Peyer's patch (tissue), 4 donors: ENCODE measurements around the gene LZTFL1.
"Not testable (repeated sequence)": the region's sequence is repeated elsewhere in the genome, so short reads cannot be mapped to it uniquely, and the experiment has no call there.

Experiments
- POLR2A ChIP-seq, 2 donors: fragments of 450-650 bp; IDR thresholded peaks; one replicate each; pipeline ENCODE4 v1.5.1; 2017; ENCODE audit warnings: antibody characterized with exemption in 2 of 2, mild to moderate bottlenecking in 2 of 2, moderate library complexity in 2 of 2
- TF ChIP-seq, protein P1 (sequence below), 6 experiments: fragments of 450-650 bp in 4 of 6; fragments of 200-600 bp in 2 of 6; sonication (generic) in 1 of 6; IDR thresholded peaks; one replicate each; pipeline ENCODE4 v1.5.1; 2017 to 2019; ENCODE audit warnings: antibody characterized with exemption in 6 of 6, mild to moderate bottlenecking in 3 of 6, moderate library complexity in 1 of 6

DNA sequence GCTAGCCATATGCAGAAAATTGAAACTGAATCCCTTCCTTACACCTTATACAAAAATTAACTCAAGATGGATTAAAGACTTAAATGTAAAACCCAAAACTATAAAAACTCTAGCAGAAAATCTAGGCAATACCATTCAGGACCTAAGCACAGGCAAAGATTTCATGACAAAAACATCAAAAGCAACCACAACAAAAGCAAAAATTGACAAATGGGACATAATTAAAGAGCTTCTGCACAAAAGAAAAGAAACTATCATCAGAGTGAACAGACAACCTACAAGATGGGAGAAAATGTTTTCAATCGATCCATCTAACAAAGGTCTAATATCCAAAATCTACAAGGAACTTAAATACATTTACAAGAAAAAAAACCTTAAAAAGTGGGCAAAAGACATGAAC is 14.4 kb upstream of the LZTFL1 start:
- TF ChIP-seq, protein P1, sequence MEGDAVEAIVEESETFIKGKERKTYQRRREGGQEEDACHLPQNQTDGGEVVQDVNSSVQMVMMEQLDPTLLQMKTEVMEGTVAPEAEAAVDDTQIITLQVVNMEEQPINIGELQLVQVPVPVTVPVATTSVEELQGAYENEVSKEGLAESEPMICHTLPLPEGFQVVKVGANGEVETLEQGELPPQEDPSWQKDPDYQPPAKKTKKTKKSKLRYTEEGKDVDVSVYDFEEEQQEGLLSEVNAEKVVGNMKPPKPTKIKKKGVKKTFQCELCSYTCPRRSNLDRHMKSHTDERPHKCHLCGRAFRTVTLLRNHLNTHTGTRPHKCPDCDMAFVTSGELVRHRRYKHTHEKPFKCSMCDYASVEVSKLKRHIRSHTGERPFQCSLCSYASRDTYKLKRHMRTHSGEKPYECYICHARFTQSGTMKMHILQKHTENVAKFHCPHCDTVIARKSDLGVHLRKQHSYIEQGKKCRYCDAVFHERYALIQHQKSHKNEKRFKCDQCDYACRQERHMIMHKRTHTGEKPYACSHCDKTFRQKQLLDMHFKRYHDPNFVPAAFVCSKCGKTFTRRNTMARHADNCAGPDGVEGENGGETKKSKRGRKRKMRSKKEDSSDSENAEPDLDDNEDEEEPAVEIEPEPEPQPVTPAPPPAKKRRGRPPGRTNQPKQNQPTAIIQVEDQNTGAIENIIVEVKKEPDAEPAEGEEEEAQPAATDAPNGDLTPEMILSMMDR (IDR thresholded peaks at IDR 0.05), result not testable (repeated sequence)
- not testable (repeated sequence) for TF ChIP-seq POLR2A (IDR thresholded peaks at IDR 0.05)
